Tongue (tissue), 2 donors: Measurements from ENCODE around the gene XPA. TPM values are rescaled to one million over a fixed set of nuclear protein-coding genes. Genes with fewer than 3 reads are reported as not detected.
"Not testable (repeated sequence)": the region's sequence is repeated elsewhere in the genome, so short reads cannot be mapped to it uniquely, and the experiment has no call there.

Source experiments
- DNase-seq: peaks from one replicate; pipeline ENCODE4 v3.0.0-alpha.2; 2015
- total RNA-seq: library from RNA; depleted of rRNA; stranded (reverse); fragments of >200 nt; gene quantifications from one replicate; pipeline ENCODE4 v1.2.3, GENCODE V29; 2014

XPA gene
- total RNA-seq, result 19.7 TPM

DNA sequence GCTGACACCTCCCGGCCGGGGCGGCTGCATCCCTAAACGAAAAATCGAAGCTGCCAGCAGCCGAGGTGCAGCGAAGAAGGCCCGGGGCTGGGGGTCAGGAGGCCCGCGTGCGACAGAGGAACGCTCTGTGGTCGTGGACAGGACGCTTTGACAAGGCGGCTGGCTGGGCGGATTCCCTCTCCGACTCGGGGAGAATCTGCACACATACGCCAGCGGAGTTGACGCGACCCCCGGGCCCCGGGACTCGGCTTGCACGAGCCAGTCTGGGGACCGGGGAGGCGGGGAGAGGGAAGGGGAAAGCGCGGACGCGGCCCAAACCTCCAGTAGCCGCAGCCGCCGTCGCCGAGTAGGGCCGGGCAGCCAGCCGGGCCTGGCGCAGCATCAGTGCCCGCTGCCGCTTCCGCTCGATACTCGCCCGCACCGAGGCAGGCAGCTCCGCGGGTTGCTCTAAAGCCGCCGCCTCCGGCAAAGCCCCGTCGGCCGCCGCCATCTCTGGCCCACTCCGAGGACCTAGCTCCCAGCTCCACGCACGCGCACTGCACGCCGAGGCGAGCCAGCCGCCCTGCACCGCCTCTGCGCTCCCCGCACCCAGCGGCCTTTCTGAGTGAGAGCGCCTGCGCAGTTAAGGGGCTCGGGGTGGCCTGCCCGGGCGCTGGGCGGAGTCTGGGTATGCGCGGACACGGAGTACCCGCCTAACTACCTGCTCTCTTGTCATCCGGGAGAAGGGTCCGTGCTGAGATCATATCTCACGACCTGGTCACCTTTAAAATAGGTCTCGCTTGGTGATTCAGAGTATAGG is at the start of gene XPA:
Gene XPA (minus strand): TSS at position 538 of the 799 bp plus-strand sequence. CDS start 48 bp downstream, at position 490.
- DNase-seq, result peak; percentile 99

DNA sequence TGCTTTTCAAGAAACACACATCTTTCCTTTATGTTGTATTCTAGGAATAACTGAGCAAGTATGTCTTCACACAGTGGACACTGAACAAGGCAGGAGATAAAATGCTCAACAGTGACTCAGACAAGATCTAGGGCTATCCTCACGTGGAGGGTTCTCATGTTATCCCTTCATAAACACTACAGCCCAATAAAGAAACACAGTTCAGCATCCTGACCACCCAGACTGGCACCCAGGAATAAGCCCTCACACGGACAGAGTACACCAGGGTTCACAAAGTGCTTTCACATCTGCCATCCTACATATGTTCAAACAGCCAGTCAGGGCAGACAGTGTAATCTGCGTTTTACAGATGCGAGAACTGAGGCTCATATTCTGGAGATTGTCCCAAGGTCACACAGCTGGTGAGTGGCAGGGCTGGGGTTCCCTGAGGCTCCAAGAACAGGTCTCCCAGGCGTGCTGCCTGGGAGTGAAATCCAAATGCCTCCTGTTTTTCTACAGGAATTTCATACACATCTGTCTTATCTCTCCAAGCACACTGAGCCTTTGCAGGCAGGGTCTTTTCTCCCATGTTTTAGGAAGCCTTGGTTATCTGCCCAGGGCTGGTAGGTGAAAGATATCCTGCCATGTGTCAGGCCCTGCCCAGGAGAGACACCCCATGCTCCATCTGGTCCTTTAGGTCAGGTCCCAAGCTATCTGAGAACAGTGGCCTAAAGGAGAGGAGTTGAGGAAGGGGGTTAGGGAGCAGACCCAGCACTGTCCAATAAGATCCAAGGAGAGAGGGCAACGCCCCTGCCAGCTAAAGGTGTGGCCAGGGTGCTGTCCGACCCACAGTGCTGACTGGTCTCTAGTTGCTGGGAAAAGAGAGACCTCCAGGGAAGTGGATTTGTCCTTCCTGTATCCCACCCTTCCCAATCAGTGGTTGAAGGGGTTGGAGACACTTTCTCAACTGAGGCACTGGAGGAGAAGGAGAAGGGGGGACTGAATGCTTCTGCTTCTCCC is 47.9 kb upstream of the XPA start:
- no peak for DNase-seq

DNA sequence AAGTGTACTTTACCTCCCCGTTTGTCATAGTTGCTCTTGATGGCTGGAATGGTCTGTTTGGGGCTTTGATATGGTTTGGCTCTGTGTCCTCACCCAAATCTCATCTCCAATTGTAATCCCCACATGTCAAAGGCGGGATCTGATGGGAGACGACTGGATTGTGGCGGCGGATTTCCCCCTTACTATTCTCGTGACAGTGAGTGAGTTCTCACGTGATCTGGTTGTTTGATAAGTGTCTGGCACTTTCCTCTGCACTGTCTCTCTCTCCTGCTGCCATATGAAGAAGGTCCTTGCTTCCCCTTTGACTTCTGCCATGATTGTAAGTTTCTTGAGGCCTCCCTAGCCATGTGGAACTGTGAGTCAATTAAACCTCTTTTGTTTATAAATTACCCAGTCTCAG is 46.9 kb upstream of the XPA start:
- not testable (repeated sequence) for DNase-seq

DNA sequence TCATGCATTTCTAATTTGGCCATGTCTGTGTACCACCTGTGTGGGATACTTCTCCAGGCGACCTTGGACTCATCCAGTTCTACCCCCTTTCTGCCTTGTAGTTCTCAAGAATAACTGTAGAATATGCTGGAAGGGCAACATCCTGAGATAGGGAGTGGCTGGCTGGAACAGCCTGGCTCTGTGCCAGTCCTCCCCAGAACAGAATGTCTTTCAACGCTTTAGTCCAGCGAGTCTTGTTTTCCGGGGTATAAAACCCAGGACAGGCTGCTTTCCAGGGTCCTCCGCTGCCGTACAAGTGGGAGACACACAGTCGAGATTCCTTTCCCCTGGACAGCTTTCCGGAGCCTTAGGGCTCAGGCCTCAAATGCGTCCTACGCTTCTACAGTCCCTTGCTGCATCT is 45.4 kb upstream of the XPA start:
- DNase-seq, result no peak

DNA sequence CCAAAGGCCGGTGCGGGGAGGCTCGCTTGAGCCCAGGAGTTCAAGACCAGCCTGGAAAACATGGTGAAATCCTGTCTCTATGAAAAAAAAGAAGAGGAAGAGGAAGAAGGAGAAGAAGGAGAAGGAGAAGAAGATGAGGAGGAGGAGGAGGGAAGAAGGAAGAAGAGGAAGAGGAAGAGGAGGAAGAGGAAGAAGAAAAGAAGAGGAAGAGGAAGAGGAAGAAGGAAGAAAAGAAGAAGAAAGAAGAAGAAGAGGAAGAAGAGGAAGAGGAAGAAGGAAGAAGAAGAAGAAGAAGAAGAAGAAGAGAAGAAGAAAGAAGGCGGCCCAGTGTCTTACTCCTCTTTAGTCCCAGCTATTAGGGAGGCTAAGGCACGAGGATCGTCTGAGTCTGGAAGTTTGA is 44.8 kb upstream of the XPA start:
- no peak for DNase-seq

DNA sequence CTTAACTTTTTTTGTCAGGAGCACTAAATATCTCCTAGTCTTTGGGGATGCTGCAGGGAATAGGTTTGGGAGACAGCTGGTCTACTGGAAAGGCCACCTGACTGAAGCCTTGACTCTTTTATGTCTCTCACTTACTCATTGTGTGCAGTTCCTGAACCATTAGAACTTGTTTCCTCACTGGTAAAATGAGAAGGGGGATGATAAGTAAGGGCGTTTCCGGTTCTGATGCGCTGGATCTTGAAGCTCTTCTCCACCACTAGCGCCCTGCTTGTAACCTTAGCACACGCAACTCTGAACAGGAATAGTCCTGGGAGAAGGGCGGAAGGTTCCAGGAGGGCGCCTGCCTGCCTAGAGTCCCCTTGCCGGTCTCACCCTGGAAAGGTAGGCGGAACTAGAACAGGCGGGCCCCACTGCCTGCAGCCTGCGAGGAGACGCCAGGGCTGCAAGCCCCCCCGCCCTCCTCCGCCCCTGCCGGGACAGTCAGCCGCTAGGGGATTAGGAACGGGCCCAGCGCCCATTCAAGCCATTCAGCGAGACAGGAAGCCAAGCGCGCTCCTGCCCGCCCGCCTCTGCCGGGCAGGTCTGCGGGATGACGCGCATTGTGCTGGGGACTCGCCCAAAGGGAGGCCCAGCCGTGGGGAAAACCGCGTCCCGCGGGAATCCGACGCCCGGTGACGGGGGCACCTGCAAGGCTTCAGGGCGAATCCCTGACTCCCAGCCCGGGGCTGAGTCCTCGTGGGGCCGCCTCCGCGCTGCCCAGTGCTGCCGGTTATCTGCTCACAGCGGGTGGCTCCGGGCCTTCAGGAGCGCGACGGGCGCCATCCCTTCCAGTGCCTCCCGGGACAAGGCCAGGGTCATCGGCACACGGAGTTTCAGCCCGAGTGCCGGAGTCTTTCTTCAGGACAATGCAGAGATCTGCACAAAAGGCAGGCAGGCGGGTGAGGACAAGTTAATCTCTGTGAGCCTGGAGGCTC is 44.0 kb upstream of the XPA start:
- DNase-seq, result peak; percentile 59

DNA sequence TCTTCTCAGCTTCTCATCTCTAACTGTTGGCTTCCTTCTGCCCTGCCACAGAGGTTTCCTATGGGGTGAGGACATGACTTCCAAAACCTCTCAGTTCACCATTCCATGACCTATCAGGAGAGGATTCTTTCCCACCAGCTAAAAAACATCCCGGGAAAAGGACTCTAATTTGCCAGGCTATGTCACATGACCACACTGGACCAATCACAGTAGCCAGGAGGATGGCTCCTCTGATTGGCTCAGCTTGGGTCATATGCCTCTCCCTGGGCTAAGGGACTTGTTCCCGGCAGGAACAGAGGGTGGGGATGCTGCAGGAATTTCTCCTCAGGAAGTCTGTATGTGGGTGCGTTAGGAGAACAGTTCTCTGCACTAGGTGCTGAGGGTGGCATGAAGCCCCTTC is 40.3 kb upstream of the XPA start:
- DNase-seq, result no peak

DNA sequence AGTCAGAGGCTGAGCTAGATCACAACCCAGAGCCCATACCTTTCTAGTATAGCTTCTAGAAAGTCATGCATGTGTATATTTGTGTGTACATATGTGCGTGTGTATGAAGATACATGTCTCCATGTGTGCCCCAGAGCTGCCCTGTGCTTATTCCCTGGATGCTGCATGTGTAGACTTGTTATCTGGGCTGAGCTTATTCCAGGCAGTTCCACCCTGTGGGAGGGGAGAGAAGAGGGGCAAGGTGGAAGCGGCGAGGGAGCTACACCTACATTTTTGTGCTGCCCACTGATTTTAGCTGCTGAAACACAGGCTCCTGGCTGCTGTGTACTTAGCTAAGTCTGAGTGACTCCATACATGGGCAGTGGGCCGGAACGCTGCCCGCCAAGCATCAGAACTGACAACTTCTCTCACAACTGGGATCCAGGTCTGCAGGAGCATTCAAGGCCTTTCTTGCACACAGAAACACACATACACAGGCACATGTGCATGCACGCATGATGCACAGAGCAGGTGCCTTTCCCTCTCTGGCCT is 38.0 kb upstream of the XPA start:
- no peak for DNase-seq

DNA sequence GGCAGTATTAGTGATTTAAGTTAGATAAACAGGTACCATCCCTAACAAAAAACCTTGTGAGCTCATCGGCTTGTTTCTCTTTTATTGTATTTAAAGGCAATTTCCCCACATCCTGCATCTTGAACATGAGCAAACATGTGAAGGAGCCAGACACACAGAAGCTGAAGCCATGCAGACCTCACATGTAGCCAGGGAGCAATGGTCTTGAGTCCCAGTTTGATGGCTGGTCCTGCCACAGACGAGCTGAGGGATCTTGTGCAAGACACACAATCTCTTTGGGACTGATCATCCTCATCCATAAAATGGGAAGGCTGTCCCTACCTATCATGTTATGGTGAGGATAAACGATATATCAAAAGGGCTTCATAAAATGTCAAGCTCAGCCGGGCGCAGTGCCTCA is 29.6 kb upstream of the XPA start:
- no peak for DNase-seq

DNA sequence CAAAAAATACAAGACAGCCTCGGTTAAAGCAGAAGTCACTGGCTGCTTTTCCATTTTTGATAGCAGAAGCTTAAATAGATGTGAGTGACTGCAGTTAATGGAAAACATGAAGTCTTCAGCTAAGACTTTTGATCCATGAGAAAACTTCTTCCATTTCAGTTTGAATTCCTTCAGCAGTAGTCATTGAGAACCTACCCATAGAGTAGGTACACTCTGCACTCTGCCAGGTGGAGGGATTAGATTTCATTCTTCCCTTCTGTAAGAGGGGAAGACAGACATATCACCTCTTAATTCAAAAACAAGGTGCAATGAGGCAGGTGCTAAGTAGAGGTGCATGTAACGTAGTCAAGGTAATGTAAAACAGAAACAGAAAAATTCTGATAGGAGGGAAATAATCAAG is 26.7 kb upstream of the XPA start:
- DNase-seq, result no peak

DNA sequence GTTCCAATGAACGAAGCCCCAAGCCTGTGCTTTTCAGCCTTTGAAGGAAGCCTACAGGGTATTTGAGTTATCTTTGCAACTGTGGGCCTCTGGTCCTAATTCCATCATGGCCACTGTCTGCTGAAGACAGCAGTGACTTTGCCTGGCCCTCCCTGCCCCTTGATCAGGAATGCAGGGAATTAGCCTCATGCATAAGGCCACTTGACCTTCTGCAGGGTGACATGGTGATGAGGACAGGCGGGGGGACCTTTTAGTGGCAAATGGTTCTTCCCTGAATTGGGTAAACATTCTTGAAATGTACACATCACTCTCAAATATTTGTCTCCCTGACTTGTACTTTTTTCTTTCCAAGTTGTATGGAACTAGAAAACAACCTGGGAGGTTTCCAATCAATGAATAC is 25.2 kb upstream of the XPA start:
- DNase-seq, result no peak

DNA sequence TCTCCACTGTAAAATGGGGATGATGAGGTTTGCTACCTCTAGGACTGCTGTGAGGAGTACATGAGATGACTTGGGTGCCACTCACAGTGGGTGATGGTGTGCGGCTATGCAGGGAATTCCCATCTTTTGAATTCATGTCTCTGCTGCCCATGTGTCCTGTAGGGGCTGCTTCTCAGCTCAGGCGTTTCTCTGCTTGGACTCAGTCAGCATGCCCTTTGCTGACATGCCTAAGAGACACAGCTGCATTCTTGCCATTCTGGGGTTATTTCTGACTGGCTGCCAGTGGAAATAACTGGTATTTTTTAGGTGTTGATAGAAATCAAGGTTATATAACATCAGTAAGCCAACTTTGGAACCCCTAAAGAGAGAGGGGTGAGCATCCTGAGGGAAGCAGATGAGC is 24.3 kb upstream of the XPA start:
- DNase-seq, result no peak

DNA sequence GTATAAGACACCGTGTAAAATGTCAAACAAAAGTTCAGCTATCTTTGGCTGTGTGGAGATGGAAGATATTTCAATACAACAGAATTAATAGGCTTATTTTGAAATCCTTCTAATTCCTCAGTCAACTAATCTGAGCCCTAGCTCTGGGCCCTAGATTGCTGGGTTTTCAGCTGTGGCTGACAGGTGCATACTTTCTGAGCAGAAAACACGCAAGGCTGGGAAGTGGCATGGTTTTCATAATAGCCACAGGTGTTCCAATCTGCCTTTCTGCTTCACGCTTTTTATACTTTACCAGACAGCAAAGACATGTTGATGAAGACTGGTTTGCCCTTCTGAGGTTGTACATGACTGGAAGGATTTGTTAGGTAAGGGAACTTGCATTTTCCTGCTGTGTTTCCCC is 20.7 kb upstream of the XPA start:
- no peak for DNase-seq

DNA sequence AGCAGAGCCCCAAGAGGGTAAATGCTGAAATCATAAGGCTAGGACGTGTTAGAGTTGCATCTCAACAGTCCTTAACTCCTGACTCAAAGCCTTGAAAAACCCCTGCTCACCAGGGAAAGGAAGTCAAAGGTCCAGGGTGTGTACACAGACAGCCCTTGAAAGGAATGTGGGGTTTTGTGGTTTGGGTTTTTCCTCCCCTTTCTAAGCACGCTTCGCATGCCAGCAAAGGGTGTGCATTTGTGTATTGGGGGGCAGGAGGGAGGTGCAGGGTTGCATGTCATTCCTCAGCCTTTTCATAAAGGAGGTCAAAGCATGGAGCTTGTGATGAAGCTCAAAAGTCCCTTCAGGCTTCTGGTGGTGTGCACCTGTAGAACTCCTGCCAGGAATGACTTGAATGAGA is 17.3 kb upstream of the XPA start:
- no peak for DNase-seq

DNA sequence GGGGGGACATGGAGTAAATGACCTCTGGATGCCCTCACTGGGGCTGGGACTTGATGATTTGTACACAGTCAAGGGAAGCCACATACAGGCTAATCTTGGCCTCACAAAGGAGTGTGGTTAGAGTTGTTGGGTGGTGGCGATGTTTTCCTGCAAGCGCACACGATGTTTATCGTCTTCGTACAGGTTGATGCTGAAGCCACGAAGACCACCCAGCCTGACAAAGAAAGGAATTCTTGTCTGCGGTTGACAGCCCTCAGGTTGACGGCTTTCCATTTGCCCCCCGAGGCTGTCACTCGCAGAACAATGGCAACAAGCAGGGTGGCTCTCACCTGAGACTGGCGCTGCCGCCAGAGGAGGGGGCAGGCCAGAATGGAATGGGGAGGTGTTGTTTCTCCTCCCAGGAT is 14.1 kb upstream of the XPA start:
- peak; percentile 8 for DNase-seq

DNA sequence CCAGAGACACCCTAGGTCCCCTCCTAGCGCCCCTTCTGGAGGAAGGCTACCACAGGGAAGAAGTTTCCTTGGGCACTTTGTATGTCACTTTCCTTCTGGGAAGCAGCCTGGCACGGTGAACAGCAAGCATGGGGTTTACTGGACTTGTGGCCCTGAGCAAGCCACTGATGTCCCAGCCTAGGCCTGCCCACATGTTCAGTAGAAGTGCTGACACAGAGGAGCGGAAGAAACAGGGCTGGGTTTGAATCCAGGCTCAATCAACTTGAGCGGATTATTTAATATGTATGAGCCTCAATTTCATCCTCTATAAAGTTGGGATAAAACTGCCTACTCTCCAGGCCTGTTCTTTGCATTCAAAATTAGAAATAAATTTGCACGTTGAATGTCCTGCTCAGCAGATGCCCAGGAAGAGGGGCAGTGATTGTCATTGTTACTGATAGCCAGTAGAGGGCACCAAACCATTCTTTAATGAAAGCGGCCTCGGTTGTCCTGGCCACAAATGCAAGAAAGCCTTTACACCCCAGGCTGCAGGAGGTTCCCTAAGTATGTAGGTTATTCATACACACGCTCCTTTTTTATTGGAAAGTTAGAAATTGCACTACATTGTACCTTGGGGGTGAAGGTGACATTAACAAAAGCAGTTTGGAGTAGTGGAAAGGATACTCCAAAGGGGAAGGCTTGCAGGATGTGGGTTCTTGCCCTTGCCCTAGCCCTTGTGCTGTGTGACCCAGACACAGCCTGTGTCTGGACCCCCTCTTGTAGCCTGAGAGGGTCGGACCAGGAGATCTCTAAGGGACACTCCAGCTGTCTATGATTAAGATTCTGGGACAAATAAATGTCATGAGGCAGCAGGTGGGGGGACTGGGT is 13.4 kb upstream of the XPA start:
- DNase-seq, result peak; percentile 84

DNA sequence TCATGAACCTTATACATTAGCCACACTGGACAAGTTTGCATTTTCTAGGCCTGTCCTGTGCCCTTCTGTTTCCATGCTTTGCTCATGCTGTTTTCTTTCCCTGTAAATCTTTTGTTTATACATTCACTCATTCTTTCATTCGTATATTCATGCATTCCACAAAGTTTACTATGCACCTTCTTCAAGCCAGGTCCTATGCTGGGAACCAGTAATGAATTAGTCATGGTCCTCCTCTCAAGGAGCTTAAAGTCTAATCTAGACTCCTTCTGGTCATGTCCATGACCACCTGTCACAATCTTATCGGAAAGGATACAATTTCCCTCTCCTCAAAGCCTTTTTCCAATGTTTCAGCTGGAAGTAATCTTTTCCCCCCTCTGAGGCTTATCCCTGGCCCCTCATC is 9.1 kb upstream of the XPA start:
- no peak for DNase-seq

DNA sequence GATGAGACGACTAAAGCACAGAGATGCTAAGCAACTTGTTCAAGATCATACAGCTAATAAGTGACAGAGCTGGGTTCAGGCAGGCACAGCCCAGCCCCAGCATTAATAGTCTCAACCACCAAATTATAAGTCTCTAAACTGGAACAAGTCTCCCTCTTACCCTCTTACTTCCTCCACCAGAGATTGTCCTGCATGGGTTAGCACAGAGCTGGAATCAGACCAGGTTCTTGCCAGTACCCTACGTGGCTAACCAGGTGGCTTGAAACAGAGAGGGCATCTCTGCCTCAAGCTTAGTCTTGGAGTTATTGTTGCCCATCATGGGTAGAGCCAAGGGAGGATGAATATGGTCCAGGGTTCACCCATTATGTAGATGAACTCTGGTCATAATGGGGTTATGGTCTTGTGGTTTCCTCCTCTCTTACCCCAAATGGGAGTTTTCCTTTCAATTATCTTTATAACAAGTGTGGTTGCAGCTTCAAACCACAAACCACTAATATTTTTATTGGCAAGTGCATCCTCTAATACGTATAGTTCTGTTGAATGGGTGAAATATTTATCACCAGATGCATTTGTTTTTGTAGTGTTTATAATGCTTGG is 8.3 kb upstream of the XPA start:
- no peak for DNase-seq

DNA sequence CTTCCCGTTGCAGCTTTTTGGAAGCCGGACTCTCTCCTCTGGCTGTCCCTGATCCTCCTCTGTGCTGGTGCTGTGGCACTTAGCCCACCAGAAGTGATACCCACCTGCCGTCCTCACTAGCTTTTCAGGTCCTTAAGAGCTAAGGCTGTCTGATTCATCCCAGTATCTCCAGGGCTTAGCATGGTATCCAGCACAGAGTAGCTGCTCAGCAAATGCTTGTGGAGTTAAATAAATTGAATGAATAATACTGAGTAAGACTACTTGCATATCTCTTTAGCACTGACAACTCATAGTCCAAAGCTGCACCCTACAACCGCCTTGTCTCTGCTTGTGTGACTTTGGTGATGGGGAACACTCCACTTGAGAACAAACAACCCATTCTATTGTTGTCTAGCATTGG is 7.7 kb upstream of the XPA start:
- no peak for DNase-seq

DNA sequence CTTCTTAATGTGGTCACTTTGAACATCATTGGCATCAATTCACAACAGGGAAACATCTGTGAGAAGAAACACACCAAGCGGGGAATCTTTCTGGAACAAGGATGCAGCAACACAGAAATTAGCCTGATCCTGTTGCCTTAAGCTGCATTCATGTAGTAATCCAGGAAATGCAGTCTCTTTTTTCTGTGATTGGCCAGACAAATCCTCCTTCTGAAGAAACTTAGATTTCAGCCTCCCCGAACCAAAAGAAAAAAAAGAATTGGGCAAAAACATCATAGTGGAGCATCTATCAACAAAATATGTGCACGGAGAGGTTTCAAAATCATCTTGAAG is 7.2 kb upstream of the XPA start:
- DNase-seq, result peak; percentile 7
